ENCODE data around the gene TXNL4A. TPM values are rescaled to one million over a fixed set of nuclear protein-coding genes. Genes with fewer than 3 reads are reported as not detected.

Gene TXNL4A
- total RNA-seq, 1 donor from 2014 or later = 79.5 TPM

DNA sequence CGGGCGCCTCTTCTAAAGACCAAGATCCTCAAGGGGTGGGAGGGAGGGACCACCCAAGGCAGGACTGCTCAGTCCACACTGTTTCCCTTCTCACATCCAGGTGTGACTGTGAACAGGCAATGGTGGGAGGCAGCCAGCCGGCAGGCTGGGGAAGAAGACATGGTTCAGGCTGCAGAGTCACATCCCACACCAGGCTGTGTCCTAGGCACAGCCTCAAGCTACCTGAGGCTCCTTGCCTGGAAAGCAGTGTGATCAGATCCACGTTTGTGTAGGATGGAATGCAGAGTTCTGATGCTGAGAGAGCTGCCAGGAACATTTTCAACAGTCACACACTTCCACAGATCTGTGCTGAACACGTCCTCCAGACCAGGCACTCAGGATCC, 53.3 kb downstream of the TXNL4A start:
- Mint-ChIP-seq H3K27me3 (ENCODE audit: low read depth) (no peaks in the 10 kb centered on the region), H3K4me3 (no peak overlapping the region), H3K36me3 (peaks cover 88% of the 10 kb centered on the region), H3K9me3 (peaks cover 58% of the 10 kb centered on the region), H3K27ac (no peak overlapping the region), H3K4me1 (no peaks in the 10 kb centered on the region)
- TF ChIP-seq, protein P1, sequence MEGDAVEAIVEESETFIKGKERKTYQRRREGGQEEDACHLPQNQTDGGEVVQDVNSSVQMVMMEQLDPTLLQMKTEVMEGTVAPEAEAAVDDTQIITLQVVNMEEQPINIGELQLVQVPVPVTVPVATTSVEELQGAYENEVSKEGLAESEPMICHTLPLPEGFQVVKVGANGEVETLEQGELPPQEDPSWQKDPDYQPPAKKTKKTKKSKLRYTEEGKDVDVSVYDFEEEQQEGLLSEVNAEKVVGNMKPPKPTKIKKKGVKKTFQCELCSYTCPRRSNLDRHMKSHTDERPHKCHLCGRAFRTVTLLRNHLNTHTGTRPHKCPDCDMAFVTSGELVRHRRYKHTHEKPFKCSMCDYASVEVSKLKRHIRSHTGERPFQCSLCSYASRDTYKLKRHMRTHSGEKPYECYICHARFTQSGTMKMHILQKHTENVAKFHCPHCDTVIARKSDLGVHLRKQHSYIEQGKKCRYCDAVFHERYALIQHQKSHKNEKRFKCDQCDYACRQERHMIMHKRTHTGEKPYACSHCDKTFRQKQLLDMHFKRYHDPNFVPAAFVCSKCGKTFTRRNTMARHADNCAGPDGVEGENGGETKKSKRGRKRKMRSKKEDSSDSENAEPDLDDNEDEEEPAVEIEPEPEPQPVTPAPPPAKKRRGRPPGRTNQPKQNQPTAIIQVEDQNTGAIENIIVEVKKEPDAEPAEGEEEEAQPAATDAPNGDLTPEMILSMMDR (IDR thresholded peaks at IDR 0.05; ENCODE audit: unreplicated experiment) = no peak
- DNase-seq (ENCODE audit: low spot score in 2 of 2, unreplicated experiment in 2 of 2) = no peak

DNA sequence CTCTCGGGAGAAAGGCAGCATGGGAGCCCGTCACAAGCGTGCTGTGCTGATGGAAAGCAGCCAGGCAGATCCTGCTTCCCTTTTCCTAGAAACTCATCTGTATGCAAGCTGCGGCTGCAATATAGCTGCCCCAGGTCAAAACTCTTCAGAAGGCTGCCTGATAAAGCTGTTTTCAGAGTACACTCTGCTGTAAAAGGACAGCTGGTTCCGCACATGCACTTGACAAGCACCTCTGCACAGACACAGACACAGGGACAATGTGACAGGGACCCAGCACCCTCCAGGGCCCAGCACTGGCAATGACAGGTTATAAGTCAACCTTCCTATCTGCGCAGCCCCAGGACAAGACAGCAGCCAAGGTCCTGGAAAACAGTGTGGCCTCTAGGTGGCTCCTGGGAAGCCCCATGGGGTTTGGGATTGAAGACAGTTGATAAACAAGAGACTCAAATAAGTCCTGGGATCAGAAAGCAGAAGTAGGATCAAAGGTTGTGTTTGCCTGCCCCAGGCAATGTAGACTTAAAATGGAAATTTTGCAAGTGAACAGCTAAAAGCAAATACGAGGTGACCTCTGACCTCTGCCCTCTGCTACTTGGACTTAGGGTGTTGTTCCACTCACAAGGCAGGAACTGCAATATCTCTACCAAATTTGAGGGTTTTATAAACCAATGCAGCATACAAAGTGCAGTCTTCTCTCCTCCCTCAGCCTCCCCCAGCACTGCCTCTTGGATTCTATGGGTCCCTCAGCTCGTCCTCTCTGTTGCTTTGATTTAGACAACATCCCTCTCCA, 53.9 kb downstream of the TXNL4A start:
- H3K27me3 Mint-ChIP-seq (ENCODE audit: low read depth) = no peaks in the 10 kb centered on the region
- no peaks in the 10 kb centered on the region for H3K4me1 Mint-ChIP-seq
- H3K4me3 Mint-ChIP-seq = peak overlapping the region; percentile 28
- no peak for DNase-seq (ENCODE audit: low spot score in 2 of 2, unreplicated experiment in 2 of 2)
- no peak overlapping the region for H3K27ac Mint-ChIP-seq
- peaks cover 88% of the 10 kb centered on the region for H3K36me3 Mint-ChIP-seq
- TF ChIP-seq, protein P1 (IDR thresholded peaks at IDR 0.05; ENCODE audit: unreplicated experiment) = no peak
- peaks cover 64% of the 10 kb centered on the region for H3K9me3 Mint-ChIP-seq

DNA sequence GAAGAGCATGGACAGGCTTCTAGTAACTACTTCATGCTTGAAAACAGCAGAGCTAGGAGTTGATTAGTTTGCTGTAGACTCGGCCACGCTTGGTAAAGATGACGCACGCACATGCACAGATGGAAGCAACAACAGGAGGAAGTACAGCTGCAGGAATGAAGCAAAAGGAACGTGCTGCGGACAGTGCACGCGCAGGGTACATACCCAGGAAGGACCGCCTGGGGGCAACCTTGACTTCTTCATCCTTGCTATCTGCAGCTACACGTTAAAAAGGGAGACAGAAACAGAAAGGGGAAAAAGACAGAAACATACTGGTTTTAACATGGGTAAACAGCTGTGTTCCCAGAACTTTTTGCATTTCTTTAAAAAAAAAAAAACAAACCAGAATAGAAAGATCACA, 54.6 kb downstream of the TXNL4A start:
- Mint-ChIP-seq H3K27me3 (ENCODE audit: low read depth) (no peaks in the 10 kb centered on the region), H3K9me3 (peaks cover 72% of the 10 kb centered on the region), H3K4me1 (no peaks in the 10 kb centered on the region), H3K27ac (no peak overlapping the region), H3K36me3 (peaks cover 88% of the 10 kb centered on the region), H3K4me3 (no peak overlapping the region)
- no peak for DNase-seq (ENCODE audit: low spot score in 2 of 2, unreplicated experiment in 2 of 2)
- TF ChIP-seq, protein P1 (IDR thresholded peaks at IDR 0.05; ENCODE audit: unreplicated experiment) = no peak

DNA sequence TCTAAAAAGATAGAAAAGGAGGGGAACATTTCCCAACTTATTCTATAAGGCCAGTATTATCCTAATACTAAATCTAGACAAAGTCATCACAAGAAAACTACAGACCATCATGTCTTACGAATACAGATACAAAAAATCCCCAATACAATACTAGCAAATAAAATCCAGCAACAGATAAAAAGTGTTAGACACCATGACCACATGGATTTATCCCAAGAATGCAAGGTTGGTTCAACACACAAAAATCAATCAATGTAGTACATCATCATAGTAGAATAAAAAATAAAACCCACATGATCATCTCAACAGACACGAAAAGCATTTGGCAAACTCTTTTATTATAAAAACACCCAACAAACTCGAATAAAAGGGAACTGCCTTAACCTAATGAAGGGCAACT, 55.5 kb downstream of the TXNL4A start:
- Mint-ChIP-seq H3K4me3 (no peak overlapping the region), H3K9me3 (peaks cover 74% of the 10 kb centered on the region), H3K4me1 (no peaks in the 10 kb centered on the region), H3K27me3 (ENCODE audit: low read depth) (no peaks in the 10 kb centered on the region), H3K36me3 (peaks cover 88% of the 10 kb centered on the region), H3K27ac (no peak overlapping the region)
- TF ChIP-seq, protein P1 (IDR thresholded peaks at IDR 0.05; ENCODE audit: unreplicated experiment) = no peak
- DNase-seq (ENCODE audit: low spot score in 2 of 2, unreplicated experiment in 2 of 2) = no peak

DNA sequence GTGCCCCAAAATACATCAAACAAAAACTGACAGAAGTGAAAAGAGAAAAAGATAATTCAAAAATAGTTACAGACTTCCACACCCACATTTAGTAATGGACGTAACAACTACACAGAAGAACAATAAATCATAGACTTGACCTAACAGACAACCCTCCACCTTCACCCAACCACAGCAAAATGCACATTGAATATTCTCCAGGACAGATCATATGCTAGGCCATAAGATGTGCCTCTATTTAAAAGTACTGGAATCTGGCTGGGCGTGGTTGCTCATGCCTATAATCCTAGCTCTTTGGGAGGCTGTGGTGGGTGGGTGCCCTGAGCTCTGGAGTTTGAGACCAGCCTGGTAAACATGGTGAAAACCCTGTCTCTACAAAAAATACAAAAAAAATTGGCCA, 56.9 kb downstream of the TXNL4A start:
- TF ChIP-seq, protein P1 (IDR thresholded peaks at IDR 0.05; ENCODE audit: unreplicated experiment) = no peak
- H3K4me1 Mint-ChIP-seq = no peaks in the 10 kb centered on the region
- peaks cover 65% of the 10 kb centered on the region for H3K9me3 Mint-ChIP-seq
- H3K4me3 Mint-ChIP-seq = no peak overlapping the region
- no peaks in the 10 kb centered on the region for H3K27me3 Mint-ChIP-seq (ENCODE audit: low read depth)
- H3K36me3 Mint-ChIP-seq = peaks cover 76% of the 10 kb centered on the region
- H3K27ac Mint-ChIP-seq = no peak overlapping the region
- no peak for DNase-seq (ENCODE audit: low spot score in 2 of 2, unreplicated experiment in 2 of 2)

All from mesothelial cell of epicardium (in vitro differentiated cells).